Measurements from ENCODE around the gene SORCS2.

The SORCS2 gene

DNA sequence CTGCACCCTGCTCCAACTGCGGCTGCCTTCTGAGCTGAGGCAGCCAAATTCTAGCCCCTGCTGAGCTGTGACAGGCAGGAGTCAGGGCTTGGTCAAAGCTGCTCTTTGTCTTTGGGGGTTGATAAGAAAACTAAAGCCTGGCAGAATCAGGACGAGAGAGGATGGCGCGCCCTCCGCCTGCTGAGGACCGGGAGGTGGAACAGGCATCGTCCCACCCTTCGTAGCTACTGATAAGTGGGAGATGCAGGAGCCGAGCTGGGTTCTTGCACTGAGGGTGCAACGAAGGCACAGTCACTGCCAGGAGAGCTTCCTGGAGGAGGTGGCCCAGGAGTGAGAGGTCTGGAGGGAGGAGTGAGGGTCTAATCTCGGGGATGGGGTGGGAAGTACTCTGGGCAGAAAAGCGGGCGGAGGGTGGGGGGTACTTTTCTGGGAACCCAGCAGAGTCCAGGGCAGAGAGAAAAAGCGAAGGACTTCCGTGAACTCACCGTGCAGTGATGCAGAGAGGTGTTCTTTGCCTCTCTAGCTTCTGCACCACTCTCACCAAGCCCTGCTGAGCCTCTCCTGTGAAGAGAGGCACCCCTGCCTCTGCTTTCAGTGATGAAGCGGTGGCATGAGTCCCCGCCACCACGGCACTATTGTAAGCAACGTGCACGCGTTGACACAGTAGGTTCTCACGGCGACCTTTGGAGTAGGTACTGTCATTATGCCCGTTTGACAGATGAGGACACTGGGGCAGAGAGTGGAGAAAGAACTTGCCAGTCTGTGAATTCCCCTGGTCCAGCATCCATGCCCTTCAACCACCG is 107.8 kb downstream of the SORCS2 start:
- Histone ChIP-seq H3K9me3 (ENCODE audit: control insufficient read depth, insufficient read depth, low read length) (no peaks in the 10 kb centered on the region), H4K20me1 (ENCODE audit: control insufficient read depth, insufficient read depth, low read depth, low read length) (no peaks in the 10 kb centered on the region), H3K36me3 (ENCODE audit: control insufficient read depth, low read length) (no peaks in the 10 kb centered on the region), H3K27ac (ENCODE audit: low read depth, low read length) (no peak overlapping the region), H3F3A (ENCODE audit: control insufficient read depth, insufficient read depth) (no peaks in the 10 kb centered on the region), H3K9me2 (replicated peaks; ENCODE audit: control insufficient read depth, low read length) (no peaks in the 10 kb centered on the region), H3K4me2 (ENCODE audit: low read length) (no peak overlapping the region), H3K79me2 (ENCODE audit: control insufficient read depth, low read length) (no peaks in the 10 kb centered on the region), H3K27me3 (ENCODE audit: control insufficient read depth, low read length) (no peaks in the 10 kb centered on the region), H3K4me3 (ENCODE audit: low read length) (no peak overlapping the region), H3K4me1 (ENCODE audit: control insufficient read depth, low read length) (no peaks in the 10 kb centered on the region)
- TF ChIP-seq EZH2phosphoT487 (IDR thresholded peaks at IDR 0.05; ENCODE audit: borderline replicate concordance, low read length), result no peak
- TF ChIP-seq, protein P1, sequence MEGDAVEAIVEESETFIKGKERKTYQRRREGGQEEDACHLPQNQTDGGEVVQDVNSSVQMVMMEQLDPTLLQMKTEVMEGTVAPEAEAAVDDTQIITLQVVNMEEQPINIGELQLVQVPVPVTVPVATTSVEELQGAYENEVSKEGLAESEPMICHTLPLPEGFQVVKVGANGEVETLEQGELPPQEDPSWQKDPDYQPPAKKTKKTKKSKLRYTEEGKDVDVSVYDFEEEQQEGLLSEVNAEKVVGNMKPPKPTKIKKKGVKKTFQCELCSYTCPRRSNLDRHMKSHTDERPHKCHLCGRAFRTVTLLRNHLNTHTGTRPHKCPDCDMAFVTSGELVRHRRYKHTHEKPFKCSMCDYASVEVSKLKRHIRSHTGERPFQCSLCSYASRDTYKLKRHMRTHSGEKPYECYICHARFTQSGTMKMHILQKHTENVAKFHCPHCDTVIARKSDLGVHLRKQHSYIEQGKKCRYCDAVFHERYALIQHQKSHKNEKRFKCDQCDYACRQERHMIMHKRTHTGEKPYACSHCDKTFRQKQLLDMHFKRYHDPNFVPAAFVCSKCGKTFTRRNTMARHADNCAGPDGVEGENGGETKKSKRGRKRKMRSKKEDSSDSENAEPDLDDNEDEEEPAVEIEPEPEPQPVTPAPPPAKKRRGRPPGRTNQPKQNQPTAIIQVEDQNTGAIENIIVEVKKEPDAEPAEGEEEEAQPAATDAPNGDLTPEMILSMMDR (IDR thresholded peaks at IDR 0.05; ENCODE audit: low read depth, low read length, poor library complexity, severe bottlenecking), result no peak

DNA sequence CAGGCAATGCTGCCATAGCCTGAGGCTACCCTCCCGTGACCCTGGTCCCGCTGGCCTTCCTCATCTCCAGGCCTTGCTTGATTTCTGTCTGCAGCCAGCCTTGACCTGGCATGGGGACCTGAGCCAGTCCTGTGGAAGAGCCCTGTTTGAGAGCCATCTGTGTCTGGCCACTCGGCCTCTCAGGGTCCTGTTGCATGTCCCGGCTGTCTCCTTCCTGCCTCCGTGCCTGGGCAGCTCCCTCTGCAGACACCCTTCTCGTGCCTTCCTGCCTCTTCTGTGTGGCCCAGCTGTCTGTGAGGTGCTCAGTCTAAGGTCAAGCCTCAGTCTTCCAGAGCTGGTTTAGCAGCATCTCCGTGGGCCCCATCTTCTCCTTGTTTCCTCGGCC is 108.4 kb downstream of the SORCS2 start:
- no peaks in the 10 kb centered on the region for H3K36me3 ChIP-seq (ENCODE audit: control insufficient read depth, low read length)
- H3K9me2 ChIP-seq (replicated peaks; ENCODE audit: control insufficient read depth, low read length), result no peaks in the 10 kb centered on the region
- H3K27me3 ChIP-seq (ENCODE audit: control insufficient read depth, low read length), result no peaks in the 10 kb centered on the region
- H4K20me1 ChIP-seq (ENCODE audit: control insufficient read depth, insufficient read depth, low read depth, low read length), result no peaks in the 10 kb centered on the region
- no peak overlapping the region for H3K27ac ChIP-seq (ENCODE audit: low read depth, low read length)
- H3K79me2 ChIP-seq (ENCODE audit: control insufficient read depth, low read length), result no peaks in the 10 kb centered on the region
- H3K9me3 ChIP-seq (ENCODE audit: control insufficient read depth, insufficient read depth, low read length), result no peaks in the 10 kb centered on the region
- no peaks in the 10 kb centered on the region for H3F3A ChIP-seq (ENCODE audit: control insufficient read depth, insufficient read depth)
- TF ChIP-seq EZH2phosphoT487 (IDR thresholded peaks at IDR 0.05; ENCODE audit: borderline replicate concordance, low read length), result no peak
- TF ChIP-seq, protein P1 (IDR thresholded peaks at IDR 0.05; ENCODE audit: low read depth, low read length, poor library complexity, severe bottlenecking), result no peak
- H3K4me1 ChIP-seq (ENCODE audit: control insufficient read depth, low read length), result no peaks in the 10 kb centered on the region
- H3K4me2 ChIP-seq (ENCODE audit: low read length), result no peak overlapping the region
- H3K4me3 ChIP-seq (ENCODE audit: low read length), result no peak overlapping the region

DNA sequence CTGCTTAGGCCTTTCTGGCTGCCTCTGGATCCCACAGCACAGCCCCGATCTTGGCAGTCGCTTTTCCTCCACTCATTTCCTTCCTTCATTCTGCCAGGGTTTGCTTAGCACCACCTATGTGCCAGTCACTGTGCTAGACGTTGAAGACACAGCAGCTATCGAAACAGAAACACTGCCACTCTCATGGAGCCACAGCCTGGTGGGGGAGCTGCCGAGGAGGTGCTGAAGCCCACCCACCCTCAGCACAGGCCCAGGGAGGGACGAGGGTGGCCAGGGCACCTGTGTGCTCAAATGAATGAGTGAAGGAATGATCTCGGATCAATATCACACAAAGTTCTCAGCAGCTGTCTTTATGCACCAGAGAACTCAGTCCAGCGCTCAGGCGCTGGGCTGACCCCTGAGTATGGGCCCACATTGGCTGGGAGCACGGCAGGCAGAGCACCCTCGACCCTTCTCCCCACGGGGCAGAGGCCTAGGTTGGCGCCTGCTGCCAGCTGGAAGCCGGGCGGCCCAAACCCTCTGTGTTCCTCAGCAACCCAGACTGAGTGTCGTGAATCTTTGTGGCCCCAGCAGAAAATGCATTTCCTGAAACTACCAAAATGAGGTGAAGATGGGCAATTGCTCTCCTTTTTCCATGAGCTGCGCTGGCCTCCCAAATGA is 108.9 kb downstream of the SORCS2 start:
- TF ChIP-seq, protein P1 (IDR thresholded peaks at IDR 0.05; ENCODE audit: low read depth, low read length, poor library complexity, severe bottlenecking), result no peak
- TF ChIP-seq EZH2phosphoT487 (IDR thresholded peaks at IDR 0.05; ENCODE audit: borderline replicate concordance, low read length), result no peak

More for the DNA sequence above, 108.9 kb downstream of the SORCS2 start:
- H3K4me2 ChIP-seq (ENCODE audit: low read length), result no peak overlapping the region
- no peaks in the 10 kb centered on the region for H3K4me1 ChIP-seq (ENCODE audit: control insufficient read depth, low read length)
- H3K4me3 ChIP-seq (ENCODE audit: low read length), result no peak overlapping the region
- no peaks in the 10 kb centered on the region for H4K20me1 ChIP-seq (ENCODE audit: control insufficient read depth, insufficient read depth, low read depth, low read length)
- H3F3A ChIP-seq (ENCODE audit: control insufficient read depth, insufficient read depth), result no peaks in the 10 kb centered on the region
- H3K9me3 ChIP-seq (ENCODE audit: control insufficient read depth, insufficient read depth, low read length), result no peaks in the 10 kb centered on the region
- H3K27me3 ChIP-seq (ENCODE audit: control insufficient read depth, low read length), result no peaks in the 10 kb centered on the region
- H3K79me2 ChIP-seq (ENCODE audit: control insufficient read depth, low read length), result no peaks in the 10 kb centered on the region
- no peaks in the 10 kb centered on the region for H3K9me2 ChIP-seq (replicated peaks; ENCODE audit: control insufficient read depth, low read length)
- no peak overlapping the region for H3K27ac ChIP-seq (ENCODE audit: low read depth, low read length)
- no peaks in the 10 kb centered on the region for H3K36me3 ChIP-seq (ENCODE audit: control insufficient read depth, low read length)

Data from DOHH2 (cell line).